HepG2 (cell line): Measurements from ENCODE around the gene NLRC5.
"Not testable (repeated sequence)": the region's sequence is repeated elsewhere in the genome, so short reads cannot be mapped to it uniquely, and the experiment has no call there.

ENCODE experiments used
- ASH2L ChIP-seq: fragments of 300-600, 200-600 bp; sonication (generic); IDR thresholded peaks from 2 replicates; pipeline ENCODE4 v1.7.0; 2017; ENCODE audit warnings: low read depth, mild to moderate bottlenecking, moderate library complexity, mixed read lengths, low read length; ENCODE audit not compliant: insufficient read length
- CENPX ChIP-seq: sonication (generic); formaldehyde crosslinking; IDR thresholded peaks from 2 replicates; pipeline ENCODE4 v1.9.0; 2021; ENCODE audit warnings: mild to moderate bottlenecking, missing genetic modification reagents, moderate library complexity
- CHD4 ChIP-seq: fragments of 200-600 bp; sonication (generic); IDR thresholded peaks from 2 replicates; pipeline ENCODE4 v1.7.0; 2017; ENCODE audit warnings: mild to moderate bottlenecking, low read length, borderline replicate concordance
- EZH2 ChIP-seq: conservative IDR thresholded peaks from 2 replicates; pipeline ENCODE4 v1.6.1; 2012; ENCODE audit warnings: mild to moderate bottlenecking, low read depth, low read length, moderate library complexity
- HNF1B ChIP-seq: sonication (generic); formaldehyde crosslinking; IDR thresholded peaks from 2 replicates; pipeline ENCODE4 v1.5.1; 2020; ENCODE audit warnings: mild to moderate bottlenecking, moderate library complexity, missing genetic modification reagents
- PRPF4 ChIP-seq: fragments of 200-400 bp; formaldehyde crosslinking; IDR thresholded peaks from 2 replicates; pipeline ENCODE4 v1.6.1; 2016; ENCODE audit warnings: low read length, low read depth; ENCODE audit not compliant: poor library complexity, severe bottlenecking
- ZKSCAN8 ChIP-seq: IDR thresholded peaks from 2 replicates; pipeline ENCODE4 v1.6.1; 2016; ENCODE audit warnings: borderline replicate concordance, missing genetic modification reagents, missing compliant biosample characterization
- ZNF703 ChIP-seq: sonication (generic); formaldehyde crosslinking; IDR thresholded peaks from 2 replicates; pipeline ENCODE4 v1.5.1; 2020; ENCODE audit warnings: missing genetic modification reagents, mild to moderate bottlenecking, moderate library complexity, borderline replicate concordance
- TF ChIP-seq, protein P1 (sequence below): sonication (generic); formaldehyde crosslinking; IDR thresholded peaks from 2 replicates; pipeline ENCODE4 v1.5.0; 2020; ENCODE audit warnings: mild to moderate bottlenecking, missing genetic modification reagents
- TF ChIP-seq, protein P2 (sequence below), 2 experiments: fragments of 450-650 bp in 1 of 2; sonication (generic) in 1 of 2; formaldehyde crosslinking in 1 of 2; IDR thresholded peaks; 2 replicates each; pipeline versions ENCODE4 v1.6.1 to v1.8.0; 2016 to 2022; ENCODE audit warnings: antibody characterized with exemption in 1 of 2, mild to moderate bottlenecking in 1 of 2, missing genetic modification reagents in 1 of 2
- TF ChIP-seq, protein P3 (sequence below): fragments of 450-650 bp; IDR thresholded peaks from 2 replicates; pipeline ENCODE4 v1.6.1; 2016
- TF ChIP-seq, protein P4 (sequence below): sonication (generic); formaldehyde crosslinking; IDR thresholded peaks from 2 replicates; pipeline ENCODE4 v1.4.0; 2020; ENCODE audit warnings: missing genetic modification reagents

DNA sequence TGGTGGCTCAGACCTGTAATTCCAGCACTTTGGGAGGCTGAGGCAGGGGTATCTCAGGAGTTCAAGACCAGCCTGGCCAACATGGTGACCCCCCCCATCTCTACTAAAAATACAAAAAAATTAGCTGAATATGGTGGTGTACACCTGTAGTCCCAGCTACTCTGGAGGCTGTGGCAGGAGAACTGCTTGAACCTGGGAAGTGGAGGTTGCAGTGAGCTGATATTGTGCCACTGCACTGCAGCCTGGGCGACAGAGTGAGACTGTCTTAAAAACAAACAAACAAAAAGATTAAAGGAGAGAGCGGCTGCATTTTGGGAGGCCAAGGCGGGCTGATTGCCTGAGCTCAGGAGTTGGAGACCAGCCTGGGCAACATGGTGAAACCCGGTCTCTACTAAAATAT lies 2.4 kb upstream of the NLRC5 start:
- TF ChIP-seq, protein P1, sequence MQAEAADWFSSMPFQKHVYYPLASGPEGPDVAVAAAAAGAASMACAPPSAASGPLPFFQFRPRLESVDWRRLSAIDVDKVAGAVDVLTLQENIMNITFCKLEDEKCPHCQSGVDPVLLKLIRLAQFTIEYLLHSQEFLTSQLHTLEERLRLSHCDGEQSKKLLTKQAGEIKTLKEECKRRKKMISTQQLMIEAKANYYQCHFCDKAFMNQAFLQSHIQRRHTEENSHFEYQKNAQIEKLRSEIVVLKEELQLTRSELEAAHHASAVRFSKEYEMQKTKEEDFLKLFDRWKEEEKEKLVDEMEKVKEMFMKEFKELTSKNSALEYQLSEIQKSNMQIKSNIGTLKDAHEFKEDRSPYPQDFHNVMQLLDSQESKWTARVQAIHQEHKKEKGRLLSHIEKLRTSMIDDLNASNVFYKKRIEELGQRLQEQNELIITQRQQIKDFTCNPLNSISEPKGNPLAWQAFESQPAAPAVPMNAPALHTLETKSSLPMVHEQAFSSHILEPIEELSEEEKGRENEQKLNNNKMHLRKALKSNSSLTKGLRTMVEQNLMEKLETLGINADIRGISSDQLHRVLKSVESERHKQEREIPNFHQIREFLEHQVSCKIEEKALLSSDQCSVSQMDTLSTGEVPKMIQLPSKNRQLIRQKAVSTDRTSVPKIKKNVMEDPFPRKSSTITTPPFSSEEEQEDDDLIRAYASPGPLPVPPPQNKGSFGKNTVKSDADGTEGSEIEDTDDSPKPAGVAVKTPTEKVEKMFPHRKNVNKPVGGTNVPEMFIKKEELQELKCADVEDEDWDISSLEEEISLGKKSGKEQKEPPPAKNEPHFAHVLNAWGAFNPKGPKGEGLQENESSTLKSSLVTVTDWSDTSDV, result not testable (repeated sequence)
- TF ChIP-seq, protein P2, sequence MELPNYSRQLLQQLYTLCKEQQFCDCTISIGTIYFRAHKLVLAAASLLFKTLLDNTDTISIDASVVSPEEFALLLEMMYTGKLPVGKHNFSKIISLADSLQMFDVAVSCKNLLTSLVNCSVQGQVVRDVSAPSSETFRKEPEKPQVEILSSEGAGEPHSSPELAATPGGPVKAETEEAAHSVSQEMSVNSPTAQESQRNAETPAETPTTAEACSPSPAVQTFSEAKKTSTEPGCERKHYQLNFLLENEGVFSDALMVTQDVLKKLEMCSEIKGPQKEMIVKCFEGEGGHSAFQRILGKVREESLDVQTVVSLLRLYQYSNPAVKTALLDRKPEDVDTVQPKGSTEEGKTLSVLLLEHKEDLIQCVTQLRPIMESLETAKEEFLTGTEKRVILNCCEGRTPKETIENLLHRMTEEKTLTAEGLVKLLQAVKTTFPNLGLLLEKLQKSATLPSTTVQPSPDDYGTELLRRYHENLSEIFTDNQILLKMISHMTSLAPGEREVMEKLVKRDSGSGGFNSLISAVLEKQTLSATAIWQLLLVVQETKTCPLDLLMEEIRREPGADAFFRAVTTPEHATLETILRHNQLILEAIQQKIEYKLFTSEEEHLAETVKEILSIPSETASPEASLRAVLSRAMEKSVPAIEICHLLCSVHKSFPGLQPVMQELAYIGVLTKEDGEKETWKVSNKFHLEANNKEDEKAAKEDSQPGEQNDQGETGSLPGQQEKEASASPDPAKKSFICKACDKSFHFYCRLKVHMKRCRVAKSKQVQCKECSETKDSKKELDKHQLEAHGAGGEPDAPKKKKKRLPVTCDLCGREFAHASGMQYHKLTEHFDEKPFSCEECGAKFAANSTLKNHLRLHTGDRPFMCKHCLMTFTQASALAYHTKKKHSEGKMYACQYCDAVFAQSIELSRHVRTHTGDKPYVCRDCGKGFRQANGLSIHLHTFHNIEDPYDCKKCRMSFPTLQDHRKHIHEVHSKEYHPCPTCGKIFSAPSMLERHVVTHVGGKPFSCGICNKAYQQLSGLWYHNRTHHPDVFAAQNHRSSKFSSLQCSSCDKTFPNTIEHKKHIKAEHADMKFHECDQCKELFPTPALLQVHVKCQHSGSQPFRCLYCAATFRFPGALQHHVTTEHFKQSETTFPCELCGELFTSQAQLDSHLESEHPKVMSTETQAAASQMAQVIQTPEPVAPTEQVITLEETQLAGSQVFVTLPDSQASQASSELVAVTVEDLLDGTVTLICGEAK (IDR thresholded peaks at IDR 0.05), result not testable (repeated sequence)
- TF ChIP-seq, protein P2 (CRISPR knock-in tag; IDR thresholded peaks at IDR 0.05), result not testable (repeated sequence)
- TF ChIP-seq, protein P3, sequence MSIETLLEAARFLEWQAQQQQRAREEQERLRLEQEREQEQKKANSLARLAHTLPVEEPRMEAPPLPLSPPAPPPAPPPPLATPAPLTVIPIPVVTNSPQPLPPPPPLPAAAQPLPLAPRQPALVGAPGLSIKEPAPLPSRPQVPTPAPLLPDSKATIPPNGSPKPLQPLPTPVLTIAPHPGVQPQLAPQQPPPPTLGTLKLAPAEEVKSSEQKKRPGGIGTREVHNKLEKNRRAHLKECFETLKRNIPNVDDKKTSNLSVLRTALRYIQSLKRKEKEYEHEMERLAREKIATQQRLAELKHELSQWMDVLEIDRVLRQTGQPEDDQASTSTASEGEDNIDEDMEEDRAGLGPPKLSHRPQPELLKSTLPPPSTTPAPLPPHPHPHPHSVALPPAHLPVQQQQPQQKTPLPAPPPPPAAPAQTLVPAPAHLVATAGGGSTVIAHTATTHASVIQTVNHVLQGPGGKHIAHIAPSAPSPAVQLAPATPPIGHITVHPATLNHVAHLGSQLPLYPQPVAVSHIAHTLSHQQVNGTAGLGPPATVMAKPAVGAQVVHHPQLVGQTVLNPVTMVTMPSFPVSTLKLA, result not testable (repeated sequence)
- TF ChIP-seq CHD4; HNF1B; EZH2; ASH2L; PRPF4; ZKSCAN8 (CRISPR knock-in tag); CENPX (CRISPR knock-in tag); ZNF703 (CRISPR knock-in tag): not testable (repeated sequence)
- TF ChIP-seq, protein P4, sequence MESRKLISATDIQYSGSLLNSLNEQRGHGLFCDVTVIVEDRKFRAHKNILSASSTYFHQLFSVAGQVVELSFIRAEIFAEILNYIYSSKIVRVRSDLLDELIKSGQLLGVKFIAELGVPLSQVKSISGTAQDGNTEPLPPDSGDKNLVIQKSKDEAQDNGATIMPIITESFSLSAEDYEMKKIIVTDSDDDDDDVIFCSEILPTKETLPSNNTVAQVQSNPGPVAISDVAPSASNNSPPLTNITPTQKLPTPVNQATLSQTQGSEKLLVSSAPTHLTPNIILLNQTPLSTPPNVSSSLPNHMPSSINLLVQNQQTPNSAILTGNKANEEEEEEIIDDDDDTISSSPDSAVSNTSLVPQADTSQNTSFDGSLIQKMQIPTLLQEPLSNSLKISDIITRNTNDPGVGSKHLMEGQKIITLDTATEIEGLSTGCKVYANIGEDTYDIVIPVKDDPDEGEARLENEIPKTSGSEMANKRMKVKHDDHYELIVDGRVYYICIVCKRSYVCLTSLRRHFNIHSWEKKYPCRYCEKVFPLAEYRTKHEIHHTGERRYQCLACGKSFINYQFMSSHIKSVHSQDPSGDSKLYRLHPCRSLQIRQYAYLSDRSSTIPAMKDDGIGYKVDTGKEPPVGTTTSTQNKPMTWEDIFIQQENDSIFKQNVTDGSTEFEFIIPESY (CRISPR knock-in tag), result not testable (repeated sequence)
